Raji (cell line): ENCODE data around the gene PARP1.

Experiments
- POLR2A ChIP-seq: IDR thresholded peaks from 2 replicates; pipeline ENCODE4 v1.6.1; 2011; ENCODE audit warnings: low read depth, low read length, control low read depth; ENCODE audit not compliant: insufficient read depth

PARP1 gene

DNA sequence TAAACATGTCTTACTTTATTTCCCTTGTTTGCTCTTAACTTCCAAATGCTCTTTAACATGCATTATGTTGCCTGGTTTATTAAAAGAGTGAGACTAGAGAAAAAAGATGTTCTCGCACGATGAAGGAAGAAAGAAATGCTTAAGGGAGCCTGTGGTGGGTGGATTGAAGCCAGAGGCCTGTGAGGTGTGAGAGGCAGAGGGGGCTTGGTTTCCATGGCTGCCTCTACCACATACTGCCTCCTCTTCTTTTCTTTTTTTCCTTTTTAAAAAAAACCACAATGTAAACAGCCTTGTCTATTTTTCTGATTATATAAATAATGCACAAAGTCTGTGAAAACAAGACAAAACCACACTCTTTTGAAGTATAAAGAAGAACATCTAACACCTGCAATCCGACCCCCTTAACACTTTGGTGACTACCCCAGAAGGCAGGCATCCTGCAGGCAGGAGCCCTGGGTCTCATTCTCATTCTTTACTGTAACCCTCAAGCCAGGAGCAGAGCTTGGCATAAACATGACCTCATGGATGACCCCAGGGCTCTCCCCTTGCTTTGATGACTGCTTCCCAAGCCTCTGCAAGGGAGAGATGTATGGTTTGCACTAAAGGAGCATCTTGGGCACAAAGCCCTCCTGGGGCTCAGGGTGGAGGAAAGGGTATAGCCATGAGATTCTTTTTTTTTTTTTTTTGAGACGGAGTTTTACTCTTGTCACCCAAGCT, 10.1 kb upstream of the PARP1 start:
- TF ChIP-seq POLR2A: no peak

DNA sequence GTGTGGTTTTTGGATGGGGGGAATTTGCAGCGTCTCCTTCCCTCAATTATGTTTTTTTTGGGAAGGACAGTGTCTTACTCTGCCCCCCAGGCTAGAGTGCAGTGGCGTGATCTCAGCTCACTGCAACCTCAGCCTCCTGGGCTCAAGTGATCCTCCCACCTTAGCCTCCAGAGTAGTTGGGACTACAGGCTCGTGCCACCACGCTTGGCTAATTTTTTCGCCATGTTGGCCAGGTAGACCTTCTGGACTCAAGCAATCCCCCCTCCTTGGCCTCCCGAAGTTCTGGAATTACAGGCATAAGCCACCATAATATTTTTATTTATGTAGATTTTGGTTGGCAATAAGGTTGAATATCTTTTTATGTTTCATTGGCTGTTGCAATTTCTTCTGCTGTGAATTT, 9.5 kb upstream of the PARP1 start:
- no peak for TF ChIP-seq POLR2A

DNA sequence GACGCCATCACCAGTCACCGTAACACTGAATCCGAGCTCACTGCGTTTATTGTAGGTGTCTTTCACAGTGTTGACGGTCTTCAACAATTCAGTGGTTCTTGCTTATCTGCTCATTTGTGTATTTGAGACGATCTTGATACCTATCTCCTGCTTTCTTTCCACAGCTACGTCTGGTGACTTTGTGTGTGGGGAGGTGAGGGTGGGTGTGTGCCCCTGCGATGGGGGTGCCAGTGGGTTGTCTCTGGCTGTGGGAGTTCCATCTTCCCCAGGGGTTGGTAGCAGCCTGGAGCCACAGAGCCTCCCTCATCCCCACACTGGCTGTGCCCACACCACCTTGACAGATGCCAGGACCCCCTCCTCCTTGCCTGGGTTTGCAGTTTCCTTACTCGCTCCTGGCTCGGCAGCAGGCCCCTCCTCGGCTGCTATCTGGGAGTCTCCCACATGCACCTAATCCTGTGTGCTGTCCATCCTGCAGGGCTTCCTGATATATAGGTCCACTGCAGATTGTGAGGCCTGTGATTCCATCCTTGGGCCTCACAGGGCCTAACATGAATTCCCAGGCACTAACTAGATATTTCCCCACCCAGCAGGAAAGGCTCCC, 6.3 kb upstream of the PARP1 start:
- no peak for TF ChIP-seq POLR2A

DNA sequence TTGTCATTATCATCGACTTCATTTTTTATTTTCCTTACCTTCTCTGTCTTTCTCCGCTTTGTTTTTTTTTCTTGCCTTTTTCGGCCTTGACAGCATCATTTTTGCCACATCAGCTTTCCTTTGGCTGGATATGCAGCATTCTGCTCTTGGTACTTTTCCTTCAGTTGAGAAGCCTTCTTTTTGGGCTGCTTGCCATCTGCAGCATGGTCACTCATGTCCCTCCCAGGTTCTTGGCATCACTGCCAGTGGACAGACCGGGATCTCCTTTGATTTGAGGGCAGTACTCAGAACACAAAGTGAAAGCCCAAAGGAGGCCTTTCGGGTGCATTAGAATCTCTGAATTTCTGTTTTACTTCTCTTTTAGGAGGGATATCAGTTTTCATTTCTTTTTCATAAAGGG, 3.7 kb upstream of the PARP1 start:
- TF ChIP-seq POLR2A: no peak

DNA sequence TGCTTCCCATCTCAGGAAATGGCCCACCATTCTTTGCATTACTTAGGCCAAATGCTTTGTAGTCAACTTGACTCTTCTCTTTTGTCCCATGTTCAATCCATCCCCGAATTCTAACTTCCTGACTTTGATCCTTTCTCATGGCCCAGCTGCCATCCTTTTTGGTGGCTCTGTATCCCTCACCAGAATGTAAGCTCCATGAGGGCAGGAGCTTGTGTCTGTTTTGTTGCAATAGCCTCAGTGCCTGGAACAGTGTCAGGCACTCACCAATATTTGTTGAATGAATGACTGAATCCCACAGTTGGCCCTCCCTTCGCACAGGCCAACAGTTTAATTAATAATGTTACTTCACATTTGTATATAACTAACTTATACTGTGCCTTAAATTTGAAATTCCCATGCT, 3.1 kb upstream of the PARP1 start:
- TF ChIP-seq POLR2A: no peak

DNA sequence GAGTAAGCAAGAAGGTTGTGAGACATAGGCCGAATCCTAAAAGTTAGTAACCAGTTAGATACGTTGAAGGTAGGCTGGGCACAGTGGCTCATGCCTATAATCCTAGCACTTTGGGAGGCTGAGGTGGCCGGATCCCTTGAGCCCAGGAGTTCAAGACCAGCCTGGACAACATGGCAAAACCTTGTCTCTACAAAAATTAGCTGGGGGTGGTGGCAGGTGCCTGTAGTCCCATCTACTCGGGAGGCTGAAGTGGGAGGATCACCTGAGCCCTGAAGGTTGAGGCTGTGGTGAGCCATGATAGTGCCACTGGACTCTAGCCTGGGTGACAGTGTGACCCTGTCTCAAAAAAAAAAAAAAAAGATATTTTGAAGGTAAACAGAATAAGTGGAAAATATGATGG, 1.5 kb upstream of the PARP1 start:
- no peak for TF ChIP-seq POLR2A

DNA sequence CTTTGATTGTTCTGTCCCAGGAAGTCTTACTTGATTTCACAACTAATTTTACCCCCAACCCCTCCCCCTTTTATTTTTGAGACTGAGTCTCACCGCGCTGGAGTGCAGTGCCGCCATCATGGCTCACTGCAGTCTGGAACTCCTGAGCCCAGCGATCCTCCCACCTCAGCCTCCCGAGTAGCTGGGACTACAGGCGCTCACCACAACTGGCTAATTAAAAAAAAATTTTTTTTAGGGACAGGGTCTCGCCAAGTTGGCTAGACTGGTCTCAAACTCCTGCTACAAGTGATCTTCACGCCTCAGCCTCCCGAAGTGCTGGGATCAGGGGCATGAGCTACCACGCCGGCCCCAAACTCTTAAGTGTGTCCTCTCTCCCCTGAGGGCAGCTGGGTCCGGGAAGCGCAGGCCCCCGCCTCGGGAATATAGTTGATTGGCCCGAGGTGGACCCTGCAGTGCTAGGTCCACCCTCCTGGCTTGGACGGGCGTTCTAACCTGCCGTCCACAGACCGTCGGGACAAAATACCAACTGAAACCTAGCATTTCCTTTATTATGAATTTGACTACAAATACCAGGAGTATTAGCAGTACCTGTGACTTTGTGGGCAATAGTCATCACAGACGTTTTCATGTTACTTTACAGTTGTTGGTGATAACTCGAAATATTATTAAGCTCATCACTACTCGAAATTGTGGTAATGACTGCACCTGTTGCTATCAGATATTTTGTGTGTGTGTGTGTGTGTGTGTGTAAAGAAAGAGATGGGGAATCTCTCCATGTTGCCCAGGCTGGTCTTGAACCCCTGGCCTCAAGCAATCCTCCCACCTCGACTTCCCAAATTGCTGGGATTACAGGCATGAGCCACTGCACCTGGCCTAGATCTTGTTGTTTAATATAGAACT, 642 bp upstream of the PARP1 start:
- no peak; the same call in 1 of the 2 replicates for TF ChIP-seq POLR2A

DNA sequence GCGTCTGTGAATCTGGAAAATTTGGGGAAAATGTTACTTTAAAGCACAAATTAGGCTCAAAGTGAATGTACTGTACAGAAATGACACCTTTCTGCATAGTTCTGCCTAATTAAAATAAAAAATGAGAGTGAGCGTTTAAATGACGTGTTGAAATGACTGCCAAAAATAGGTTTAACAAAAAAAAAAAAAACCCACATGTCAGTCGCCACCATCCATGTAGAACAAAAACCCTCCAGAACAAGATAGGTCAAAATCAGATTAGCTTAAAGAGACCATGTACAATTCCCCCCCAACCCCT, 745 bp downstream of the PARP1 start:
- TF ChIP-seq POLR2A: no peak

DNA sequence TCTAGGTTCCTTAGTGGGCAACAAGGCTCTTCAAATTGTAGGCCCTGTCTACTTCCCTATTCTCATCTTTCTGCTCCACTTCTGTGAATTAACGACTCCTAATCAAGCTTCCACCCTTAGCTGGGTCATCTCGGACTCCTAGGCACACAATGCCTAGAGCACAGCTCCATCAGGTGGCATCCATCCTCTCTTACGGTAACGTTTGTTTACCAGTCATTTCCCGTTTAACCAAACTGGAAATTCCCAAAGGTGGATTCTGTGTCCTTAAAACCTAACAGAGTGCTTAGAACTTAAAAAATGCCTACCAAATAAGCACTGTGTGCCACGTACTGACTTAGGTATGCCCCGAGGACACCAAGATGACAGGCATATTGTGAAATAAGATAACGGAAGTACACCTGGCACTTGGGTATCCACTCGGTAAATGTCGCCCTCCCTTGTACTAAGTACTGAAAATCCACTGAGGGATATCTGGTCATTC, 1.5 kb downstream of the PARP1 start:
- no peak for TF ChIP-seq POLR2A

DNA sequence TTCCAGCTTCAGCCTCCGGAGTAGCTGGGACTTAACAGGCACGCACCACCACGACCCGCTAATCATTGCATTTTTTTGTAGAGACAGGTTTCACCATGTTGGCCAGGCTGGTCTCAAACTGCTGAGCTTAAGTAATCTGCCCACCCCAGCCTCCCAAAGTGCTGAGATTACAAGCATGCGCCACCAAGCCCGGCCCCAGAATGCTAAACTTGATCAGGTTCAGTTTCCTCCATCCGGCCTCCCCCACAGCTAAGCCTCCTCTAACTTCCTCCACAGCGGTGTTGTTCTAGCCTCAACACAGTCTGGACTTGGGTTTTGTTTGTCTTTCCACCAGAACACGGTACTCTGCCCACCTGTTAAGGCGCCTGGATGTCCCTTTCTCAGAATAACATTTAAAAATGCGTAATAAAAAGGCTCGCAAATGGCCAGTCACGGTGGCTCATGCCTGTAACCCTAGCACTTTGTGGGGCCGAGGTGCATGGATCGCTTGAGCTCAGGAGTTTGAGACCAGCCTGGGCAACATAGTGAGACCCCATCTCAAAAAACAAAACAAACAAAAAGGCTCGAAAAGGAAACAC, 2.4 kb downstream of the PARP1 start:
- no peak for TF ChIP-seq POLR2A

DNA sequence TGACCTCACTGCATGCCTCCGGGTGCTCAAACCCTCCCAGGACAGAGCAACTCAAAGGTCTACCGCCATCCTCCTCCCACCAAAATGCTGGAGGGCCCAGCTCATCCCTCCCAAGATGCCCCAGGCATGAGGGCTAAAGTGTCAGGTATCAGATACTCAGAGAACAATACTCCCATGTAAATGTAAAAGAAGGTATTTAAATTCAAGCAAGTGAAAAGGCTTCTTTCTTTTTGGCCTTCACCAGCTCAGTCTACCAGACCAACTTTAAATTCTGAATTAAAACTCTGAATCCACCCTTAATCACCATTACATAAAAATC, 3.0 kb downstream of the PARP1 start:
- TF ChIP-seq POLR2A: no peak

DNA sequence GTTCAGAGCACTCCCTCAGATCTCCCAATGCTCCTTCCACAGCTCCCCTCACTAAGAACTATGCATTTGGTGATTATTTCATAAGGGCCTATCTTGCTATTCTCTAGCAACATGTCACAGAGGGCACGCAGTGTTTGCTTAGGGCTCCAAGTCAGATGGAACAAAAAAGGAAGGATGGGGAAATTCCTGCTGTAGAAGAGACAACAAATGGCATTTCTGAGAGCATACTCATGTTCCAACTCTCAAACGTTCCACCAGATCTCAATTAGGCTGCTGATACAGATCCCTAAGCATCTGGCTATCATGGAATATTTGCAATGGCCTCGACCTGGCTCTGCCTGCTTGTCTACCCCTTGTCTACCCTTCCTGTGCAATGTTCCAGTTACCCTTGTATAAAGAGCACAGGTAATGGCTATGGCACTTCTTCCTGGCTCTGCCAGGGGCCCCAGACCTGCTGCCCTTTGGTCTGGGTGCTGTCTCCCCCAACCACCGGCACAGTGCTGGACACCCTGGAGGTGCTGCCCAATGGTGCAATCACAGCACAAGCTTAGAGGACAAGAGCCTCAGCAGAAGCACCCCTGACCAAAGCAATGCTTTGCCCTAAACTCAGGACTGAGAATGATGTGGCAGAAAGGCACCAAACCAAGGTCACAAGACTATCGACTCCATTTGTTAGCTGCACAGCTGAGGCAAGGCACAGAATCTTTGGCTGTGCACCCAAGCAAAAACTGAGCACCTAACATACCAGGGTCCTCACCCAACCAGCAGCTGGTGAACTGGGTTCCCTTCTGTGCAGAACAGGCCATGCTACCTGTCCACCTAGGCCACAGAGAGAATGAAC, 3.6 kb downstream of the PARP1 start:
- TF ChIP-seq POLR2A: no peak

DNA sequence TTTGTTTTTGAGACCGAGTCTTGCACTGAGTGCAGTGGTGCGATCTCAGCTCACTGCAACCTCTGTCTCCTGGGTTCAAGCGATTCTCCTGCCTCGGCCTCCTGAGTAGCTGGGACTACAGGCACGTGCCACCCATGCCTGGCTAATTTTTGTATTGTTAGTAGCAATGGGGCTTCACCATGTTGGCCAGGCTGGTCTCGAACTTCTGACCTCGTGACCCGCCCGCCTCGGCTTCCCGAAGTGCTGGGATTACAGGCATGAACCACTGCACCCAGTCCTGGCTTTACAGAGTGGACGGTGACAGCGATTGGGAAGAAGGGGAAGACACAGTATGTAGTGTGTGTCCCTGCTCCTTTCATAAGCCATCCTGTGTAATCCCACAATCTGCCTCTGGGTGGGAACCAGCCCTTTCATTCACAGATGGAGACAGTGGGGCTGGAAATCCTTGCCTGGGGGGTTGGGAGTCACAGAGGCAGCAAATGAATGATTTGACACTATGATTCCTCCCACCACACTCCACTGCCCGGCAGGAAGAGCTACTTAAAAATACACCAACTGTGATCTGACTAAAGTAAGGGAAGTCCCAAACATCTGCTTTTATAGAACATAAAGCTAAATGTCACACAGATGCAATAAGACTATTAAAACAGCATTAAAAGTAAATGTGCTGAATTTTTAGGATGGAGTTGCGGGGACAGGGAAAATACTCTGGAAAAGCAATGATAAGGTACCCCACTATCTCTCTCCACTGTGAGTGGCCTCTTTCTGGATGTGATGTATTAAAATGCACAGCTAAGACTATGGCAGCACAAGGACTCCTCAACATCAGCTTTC, 4.5 kb downstream of the PARP1 start:
- TF ChIP-seq POLR2A: no peak

DNA sequence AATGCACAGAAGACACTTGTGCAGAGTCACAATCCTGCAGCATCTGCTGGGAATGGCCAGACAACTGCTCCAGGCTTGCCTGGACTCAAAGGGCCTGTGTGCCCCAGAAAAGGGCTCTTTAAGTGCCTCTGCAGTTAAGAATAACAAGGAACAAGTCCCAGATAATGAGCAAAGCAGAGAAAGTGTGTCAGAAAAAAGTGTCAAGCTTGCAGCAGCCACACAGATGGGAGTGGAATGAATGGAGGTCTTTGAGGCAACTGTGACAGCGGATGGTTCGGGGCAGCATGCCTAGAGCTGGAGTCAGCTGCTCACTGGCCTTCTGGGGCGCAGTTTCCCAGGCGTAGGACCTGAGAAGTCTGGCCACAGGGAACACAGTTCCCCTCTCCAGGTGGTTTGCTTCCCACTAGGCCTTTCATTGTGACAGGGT, 5.1 kb downstream of the PARP1 start:
- TF ChIP-seq POLR2A: no peak
